Measurements from ENCODE around the gene STH. TPM values are rescaled to one million over a fixed set of nuclear protein-coding genes. Genes with fewer than 3 reads are reported as not detected.

STH gene
- total RNA-seq, 1 donor from 2014 or later: not detected

DNA sequence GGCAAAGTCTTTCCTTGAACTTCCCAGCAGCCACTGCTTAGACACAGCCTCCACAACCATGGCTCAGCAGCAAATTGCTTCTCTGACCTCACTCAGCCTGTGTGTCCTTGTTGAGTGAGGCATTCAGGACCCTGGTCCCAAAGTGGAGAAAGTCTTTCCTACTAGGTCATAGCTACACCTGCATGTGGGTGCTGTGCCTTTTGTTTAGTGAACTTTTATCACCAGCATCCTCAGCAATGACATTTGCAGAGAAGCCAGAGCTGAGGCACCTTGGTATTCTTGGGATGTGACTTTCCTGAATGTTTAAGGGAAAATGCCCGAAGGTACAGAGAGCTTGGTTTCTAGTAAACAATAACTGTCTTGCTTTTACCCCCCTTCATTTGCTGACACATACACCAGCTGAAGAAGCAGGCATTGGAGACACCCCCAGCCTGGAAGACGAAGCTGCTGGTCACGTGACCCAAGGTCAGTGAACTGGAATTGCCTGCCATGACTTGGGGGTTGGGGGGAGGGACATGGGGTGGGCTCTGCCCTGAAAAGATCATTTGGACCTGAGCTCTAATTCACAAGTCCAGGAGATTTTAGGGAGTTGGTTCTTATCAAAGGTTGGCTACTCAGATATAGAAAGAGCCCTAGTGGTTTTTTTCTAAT lies 20.9 kb upstream of the STH start:
- Histone ChIP-seq H3K4me2 (no peak overlapping the region), H4K20me1 (ENCODE audit: low read depth) (no peaks in the 10 kb centered on the region), H3K79me2 (ENCODE audit: low read depth) (no peaks in the 10 kb centered on the region), H3K9ac (no peak overlapping the region), H3K4me3 (no peak overlapping the region), H2AFZ (replicated peaks) (no peak overlapping the region), H3K27me3 (no peaks in the 10 kb centered on the region), H3K4me1 (no peaks in the 10 kb centered on the region), H3K27ac (no peak overlapping the region), H3K36me3 (no peaks in the 10 kb centered on the region), H3F3A (ENCODE audit: low read depth) (no peaks in the 10 kb centered on the region), H3K9me3 (ENCODE audit: low read depth) (no peaks in the 10 kb centered on the region)
- DNase-seq (ENCODE audit: low spot score): no peak
- TF ChIP-seq EZH2phosphoT487 (IDR thresholded peaks at IDR 0.05): no peak
- TF ChIP-seq, protein P1, sequence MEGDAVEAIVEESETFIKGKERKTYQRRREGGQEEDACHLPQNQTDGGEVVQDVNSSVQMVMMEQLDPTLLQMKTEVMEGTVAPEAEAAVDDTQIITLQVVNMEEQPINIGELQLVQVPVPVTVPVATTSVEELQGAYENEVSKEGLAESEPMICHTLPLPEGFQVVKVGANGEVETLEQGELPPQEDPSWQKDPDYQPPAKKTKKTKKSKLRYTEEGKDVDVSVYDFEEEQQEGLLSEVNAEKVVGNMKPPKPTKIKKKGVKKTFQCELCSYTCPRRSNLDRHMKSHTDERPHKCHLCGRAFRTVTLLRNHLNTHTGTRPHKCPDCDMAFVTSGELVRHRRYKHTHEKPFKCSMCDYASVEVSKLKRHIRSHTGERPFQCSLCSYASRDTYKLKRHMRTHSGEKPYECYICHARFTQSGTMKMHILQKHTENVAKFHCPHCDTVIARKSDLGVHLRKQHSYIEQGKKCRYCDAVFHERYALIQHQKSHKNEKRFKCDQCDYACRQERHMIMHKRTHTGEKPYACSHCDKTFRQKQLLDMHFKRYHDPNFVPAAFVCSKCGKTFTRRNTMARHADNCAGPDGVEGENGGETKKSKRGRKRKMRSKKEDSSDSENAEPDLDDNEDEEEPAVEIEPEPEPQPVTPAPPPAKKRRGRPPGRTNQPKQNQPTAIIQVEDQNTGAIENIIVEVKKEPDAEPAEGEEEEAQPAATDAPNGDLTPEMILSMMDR (IDR thresholded peaks at IDR 0.05): no peak
- TF ChIP-seq EZH2 (IDR thresholded peaks at IDR 0.05): no peak
- Mint-ChIP-seq H3K4me3 (no peak overlapping the region), H3K27ac (no peak overlapping the region), H3K4me1 (peaks cover 9% of the 10 kb centered on the region), H3K9me3 (no peaks in the 10 kb centered on the region), H3K27me3 (ENCODE audit: insufficient read depth, low read depth) (no peaks in the 10 kb centered on the region), H3K36me3 (no peaks in the 10 kb centered on the region)

DNA sequence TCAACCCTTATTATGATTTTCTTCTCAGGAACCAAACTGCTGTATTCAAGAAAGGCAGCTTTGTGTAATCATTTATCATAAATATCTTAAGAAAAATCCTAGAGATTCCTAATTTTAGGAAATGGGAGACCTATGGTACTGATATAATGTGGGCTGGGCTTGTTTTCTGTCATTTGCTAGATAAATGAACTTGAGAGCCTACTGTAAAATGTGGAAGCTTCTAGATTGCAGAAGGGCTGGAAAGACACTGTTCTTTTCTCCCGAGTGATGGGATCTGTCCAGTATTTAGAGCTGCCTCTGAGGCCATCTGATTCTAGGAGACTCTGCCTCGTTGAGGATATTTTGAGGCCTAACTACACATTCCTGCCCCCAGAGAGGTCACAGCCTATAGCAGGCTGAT lies 19.9 kb upstream of the STH start:
- no peaks in the 10 kb centered on the region for H3K36me3 ChIP-seq
- no peak overlapping the region for H3K4me2 ChIP-seq
- H3K79me2 ChIP-seq (ENCODE audit: low read depth): no peaks in the 10 kb centered on the region
- H3K9me3 ChIP-seq (ENCODE audit: low read depth): no peaks in the 10 kb centered on the region
- peaks cover 7% of the 10 kb centered on the region for H3K4me1 ChIP-seq
- TF ChIP-seq, protein P1 (IDR thresholded peaks at IDR 0.05): no peak
- TF ChIP-seq EZH2phosphoT487 (IDR thresholded peaks at IDR 0.05) (no peak), EZH2 (IDR thresholded peaks at IDR 0.05) (no peak)
- Mint-ChIP-seq H3K27me3 (ENCODE audit: insufficient read depth, low read depth) (peaks cover 2% of the 10 kb centered on the region), H3K36me3 (no peaks in the 10 kb centered on the region), H3K27ac (no peak overlapping the region), H3K4me1 (peaks cover 11% of the 10 kb centered on the region), H3K9me3 (no peaks in the 10 kb centered on the region), H3K4me3 (no peak overlapping the region)
- no peaks in the 10 kb centered on the region for H3K27me3 ChIP-seq
- H3K4me3 ChIP-seq: no peak overlapping the region
- H2AFZ ChIP-seq (replicated peaks): no peak overlapping the region
- no peak overlapping the region for H3K27ac ChIP-seq
- H3F3A ChIP-seq (ENCODE audit: low read depth): no peaks in the 10 kb centered on the region
- no peak overlapping the region for H3K9ac ChIP-seq
- DNase-seq (ENCODE audit: low spot score): no peak
- no peaks in the 10 kb centered on the region for H4K20me1 ChIP-seq (ENCODE audit: low read depth)

GRCh38 chr17:45980855-45981254 lies 18.2 kb upstream of the STH start:
- H3K27ac ChIP-seq: no peak overlapping the region
- no peak overlapping the region for H3K4me2 ChIP-seq
- H3F3A ChIP-seq (ENCODE audit: low read depth): no peaks in the 10 kb centered on the region
- Mint-ChIP-seq H3K4me1 (peaks cover 11% of the 10 kb centered on the region), H3K36me3 (no peaks in the 10 kb centered on the region), H3K27me3 (ENCODE audit: insufficient read depth, low read depth) (peaks cover 6% of the 10 kb centered on the region), H3K4me3 (no peak overlapping the region), H3K9me3 (no peaks in the 10 kb centered on the region), H3K27ac (no peak overlapping the region)
- no peak overlapping the region for H3K4me3 ChIP-seq
- H2AFZ ChIP-seq (replicated peaks): no peak overlapping the region
- peaks cover 7% of the 10 kb centered on the region for H3K4me1 ChIP-seq
- no peak overlapping the region for H3K9ac ChIP-seq
- no peaks in the 10 kb centered on the region for H4K20me1 ChIP-seq (ENCODE audit: low read depth)
- no peaks in the 10 kb centered on the region for H3K27me3 ChIP-seq
- H3K9me3 ChIP-seq (ENCODE audit: low read depth): no peaks in the 10 kb centered on the region
- TF ChIP-seq, protein P1 (IDR thresholded peaks at IDR 0.05): no peak
- no peak for TF ChIP-seq EZH2 (IDR thresholded peaks at IDR 0.05)
- TF ChIP-seq EZH2phosphoT487 (IDR thresholded peaks at IDR 0.05): no peak
- no peak for DNase-seq (ENCODE audit: low spot score)
- no peaks in the 10 kb centered on the region for H3K79me2 ChIP-seq (ENCODE audit: low read depth)
- H3K36me3 ChIP-seq: no peaks in the 10 kb centered on the region

Data from neural progenitor cell (in vitro differentiated cells).